Liver (tissue), 3 donors: ENCODE results near the gene ARL5A.

Experiments used
- EGR1 ChIP-seq, 2 donors: IDR thresholded peaks; 2 replicates each; pipeline ENCODE4 v1.6.1; 2016 to 2018; ENCODE audit warnings: antibody characterized with exemption in 2 of 2, low read depth in 2 of 2
- GABPA ChIP-seq, 2 donors: IDR thresholded peaks in 1 of 2; conservative IDR thresholded peaks in 1 of 2; 2 replicates each; pipeline ENCODE4 v1.6.1; 2016; ENCODE audit warnings: antibody characterized with exemption in 2 of 2, mild to moderate bottlenecking in 1 of 2, moderate library complexity in 1 of 2
- HNF4A ChIP-seq, 2 donors: conservative IDR thresholded peaks; 2 replicates each; pipeline ENCODE4 v1.6.1; 2016; ENCODE audit warnings: antibody characterized with exemption in 2 of 2, mild to moderate bottlenecking in 2 of 2
- NR2F2 ChIP-seq: IDR thresholded peaks from 2 replicates; pipeline ENCODE4 v1.6.1; 2016; ENCODE audit warnings: antibody characterized with exemption
- SP1 ChIP-seq: IDR thresholded peaks from 2 replicates; pipeline ENCODE4 v1.6.1; 2018; ENCODE audit warnings: antibody characterized with exemption, mild to moderate bottlenecking
- TAF1 ChIP-seq: conservative IDR thresholded peaks from 2 replicates; pipeline ENCODE4 v1.6.1; 2016; ENCODE audit warnings: antibody characterized with exemption, mild to moderate bottlenecking
- TF ChIP-seq, protein P1 (sequence below): fragments of 150-350 bp; IDR thresholded peaks from 2 replicates; pipeline ENCODE4 v1.5.1; 2017; ENCODE audit warnings: improper control_type of control experiment, low read depth, low read length; ENCODE audit not compliant: missing input control
- TF ChIP-seq, protein P2 (sequence below): IDR thresholded peaks from 2 replicates; pipeline ENCODE4 v1.6.1; 2016; ENCODE audit warnings: antibody characterized with exemption
- TF ChIP-seq, protein P3 (sequence below): IDR thresholded peaks from 2 replicates; pipeline ENCODE4 v1.6.1; 2016; ENCODE audit warnings: antibody characterized with exemption
- donor health status: healthy.
- donor health status: healthy.

DNA sequence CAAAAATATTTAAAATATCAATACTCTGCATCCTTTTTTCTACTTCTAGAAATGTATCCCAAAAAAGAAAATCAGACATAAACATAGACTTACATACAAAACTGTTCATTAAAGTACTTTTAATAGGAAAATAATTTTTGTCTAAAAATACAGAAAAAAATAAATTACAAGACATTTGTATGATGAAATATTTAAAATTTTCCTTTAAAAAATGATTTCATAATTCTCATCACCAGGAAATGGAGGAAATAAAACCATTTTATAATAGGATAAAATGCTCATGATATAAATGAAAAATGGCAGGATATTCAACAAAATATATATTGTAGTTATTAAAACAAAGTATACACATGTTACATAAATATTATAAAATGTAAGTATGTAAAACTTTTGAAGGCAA lies 24.4 kb downstream of the ARL5A start:
- no peak for TF ChIP-seq NR2F2
- no peak for TF ChIP-seq GABPA (IDR thresholded peaks at IDR 0.05 in 1 of 2, conservative IDR thresholded peaks at IDR 0.05 in 1 of 2)
- no peak for TF ChIP-seq TAF1
- TF ChIP-seq, protein P1, sequence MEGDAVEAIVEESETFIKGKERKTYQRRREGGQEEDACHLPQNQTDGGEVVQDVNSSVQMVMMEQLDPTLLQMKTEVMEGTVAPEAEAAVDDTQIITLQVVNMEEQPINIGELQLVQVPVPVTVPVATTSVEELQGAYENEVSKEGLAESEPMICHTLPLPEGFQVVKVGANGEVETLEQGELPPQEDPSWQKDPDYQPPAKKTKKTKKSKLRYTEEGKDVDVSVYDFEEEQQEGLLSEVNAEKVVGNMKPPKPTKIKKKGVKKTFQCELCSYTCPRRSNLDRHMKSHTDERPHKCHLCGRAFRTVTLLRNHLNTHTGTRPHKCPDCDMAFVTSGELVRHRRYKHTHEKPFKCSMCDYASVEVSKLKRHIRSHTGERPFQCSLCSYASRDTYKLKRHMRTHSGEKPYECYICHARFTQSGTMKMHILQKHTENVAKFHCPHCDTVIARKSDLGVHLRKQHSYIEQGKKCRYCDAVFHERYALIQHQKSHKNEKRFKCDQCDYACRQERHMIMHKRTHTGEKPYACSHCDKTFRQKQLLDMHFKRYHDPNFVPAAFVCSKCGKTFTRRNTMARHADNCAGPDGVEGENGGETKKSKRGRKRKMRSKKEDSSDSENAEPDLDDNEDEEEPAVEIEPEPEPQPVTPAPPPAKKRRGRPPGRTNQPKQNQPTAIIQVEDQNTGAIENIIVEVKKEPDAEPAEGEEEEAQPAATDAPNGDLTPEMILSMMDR: no peak
- TF ChIP-seq, protein P2, sequence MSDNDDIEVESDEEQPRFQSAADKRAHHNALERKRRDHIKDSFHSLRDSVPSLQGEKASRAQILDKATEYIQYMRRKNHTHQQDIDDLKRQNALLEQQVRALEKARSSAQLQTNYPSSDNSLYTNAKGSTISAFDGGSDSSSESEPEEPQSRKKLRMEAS: no peak
- no peak for TF ChIP-seq SP1
- TF ChIP-seq EGR1 (IDR thresholded peaks at IDR 0.05; ENCODE audit: low read depth in 2 of 2): no peak
- TF ChIP-seq, protein P3, sequence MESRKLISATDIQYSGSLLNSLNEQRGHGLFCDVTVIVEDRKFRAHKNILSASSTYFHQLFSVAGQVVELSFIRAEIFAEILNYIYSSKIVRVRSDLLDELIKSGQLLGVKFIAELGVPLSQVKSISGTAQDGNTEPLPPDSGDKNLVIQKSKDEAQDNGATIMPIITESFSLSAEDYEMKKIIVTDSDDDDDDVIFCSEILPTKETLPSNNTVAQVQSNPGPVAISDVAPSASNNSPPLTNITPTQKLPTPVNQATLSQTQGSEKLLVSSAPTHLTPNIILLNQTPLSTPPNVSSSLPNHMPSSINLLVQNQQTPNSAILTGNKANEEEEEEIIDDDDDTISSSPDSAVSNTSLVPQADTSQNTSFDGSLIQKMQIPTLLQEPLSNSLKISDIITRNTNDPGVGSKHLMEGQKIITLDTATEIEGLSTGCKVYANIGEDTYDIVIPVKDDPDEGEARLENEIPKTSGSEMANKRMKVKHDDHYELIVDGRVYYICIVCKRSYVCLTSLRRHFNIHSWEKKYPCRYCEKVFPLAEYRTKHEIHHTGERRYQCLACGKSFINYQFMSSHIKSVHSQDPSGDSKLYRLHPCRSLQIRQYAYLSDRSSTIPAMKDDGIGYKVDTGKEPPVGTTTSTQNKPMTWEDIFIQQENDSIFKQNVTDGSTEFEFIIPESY: no peak
- TF ChIP-seq HNF4A (conservative IDR thresholded peaks at IDR 0.05): no peak
